Astrocyte of the cerebellum (primary cell): ENCODE data around the gene PCED1B.
"Not testable (repeated sequence)": the region's sequence is repeated elsewhere in the genome, so short reads cannot be mapped to it uniquely, and the experiment has no call there.

Experiments used
- DNase-seq: peaks from one replicate; pipeline ENCODE4 v3.0.0-alpha.2; 2011; ENCODE audit warnings: low read depth
- H3K4me3 ChIP-seq: 2 replicates; pipeline ENCODE4 v1.5.1; 2011; ENCODE audit warnings: mild to moderate bottlenecking, low read depth, low read length, moderate library complexity
- CTCF ChIP-seq: IDR thresholded peaks from 2 replicates; pipeline ENCODE4 v1.5.1; 2012; ENCODE audit warnings: low read length, low read depth, moderate library complexity, mild to moderate bottlenecking; ENCODE audit errors: missing control alignments
- in situ Hi-C: cut with HindIII; loops from 2 replicates; pipeline ENCODE4 v1.10.0; 2017; ENCODE audit warnings: low sequenced_read_pairs

PCED1B gene

DNA sequence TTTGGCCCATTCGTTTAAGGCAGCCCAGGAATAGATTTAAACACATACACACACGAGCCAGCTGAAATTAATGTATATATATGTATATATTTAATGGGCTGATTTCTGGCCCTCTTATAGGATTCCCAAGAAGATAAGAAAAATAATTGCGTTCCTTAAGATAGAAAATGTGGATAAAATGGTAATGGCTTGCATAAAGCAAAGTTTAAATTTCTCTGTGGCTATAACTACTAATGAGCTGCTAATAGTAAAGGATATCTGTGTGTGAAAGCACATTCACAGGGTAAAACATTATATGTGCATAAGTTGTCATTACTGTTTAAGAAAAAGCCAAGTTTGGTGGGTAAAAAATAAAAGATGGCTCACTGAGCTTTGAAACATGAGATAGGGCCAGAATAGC, 134.0 kb downstream of the PCED1B start:
- no peak for TF ChIP-seq CTCF
- no peak overlapping the region for H3K4me3 ChIP-seq
- no peak for DNase-seq
- in situ Hi-C loops = no loop called here

- TF ChIP-seq CTCF = no peak
- H3K4me3 ChIP-seq = no peak overlapping the region
- DNase-seq = no peak
- in situ Hi-C loops = no loop called here
Measured at GRCh38 chr12:47214001-47214619, 134.7 kb downstream of the PCED1B start.

DNA sequence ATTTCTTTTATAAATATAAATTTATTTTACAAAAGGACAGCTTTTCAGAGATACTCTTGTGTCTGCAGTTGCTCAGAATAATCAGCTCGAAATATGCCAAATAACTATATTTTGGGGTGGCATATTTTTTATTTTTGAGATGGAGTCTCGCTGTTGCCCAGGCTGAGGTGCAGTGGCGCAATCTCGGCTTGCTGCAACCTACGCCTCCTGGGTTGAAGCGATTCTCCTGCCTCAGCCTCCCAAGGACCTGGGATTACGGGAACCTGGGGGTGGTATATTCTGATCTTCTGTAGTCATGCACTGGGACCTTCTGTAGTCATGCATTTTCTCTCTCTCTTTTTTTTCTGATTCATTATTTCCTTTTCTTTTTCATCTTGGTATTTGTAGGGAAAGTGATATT, 135.3 kb downstream of the PCED1B start:
- in situ Hi-C loops = no loop called here
- no peak for DNase-seq
- TF ChIP-seq CTCF = no peak
- no peak overlapping the region for H3K4me3 ChIP-seq

DNA sequence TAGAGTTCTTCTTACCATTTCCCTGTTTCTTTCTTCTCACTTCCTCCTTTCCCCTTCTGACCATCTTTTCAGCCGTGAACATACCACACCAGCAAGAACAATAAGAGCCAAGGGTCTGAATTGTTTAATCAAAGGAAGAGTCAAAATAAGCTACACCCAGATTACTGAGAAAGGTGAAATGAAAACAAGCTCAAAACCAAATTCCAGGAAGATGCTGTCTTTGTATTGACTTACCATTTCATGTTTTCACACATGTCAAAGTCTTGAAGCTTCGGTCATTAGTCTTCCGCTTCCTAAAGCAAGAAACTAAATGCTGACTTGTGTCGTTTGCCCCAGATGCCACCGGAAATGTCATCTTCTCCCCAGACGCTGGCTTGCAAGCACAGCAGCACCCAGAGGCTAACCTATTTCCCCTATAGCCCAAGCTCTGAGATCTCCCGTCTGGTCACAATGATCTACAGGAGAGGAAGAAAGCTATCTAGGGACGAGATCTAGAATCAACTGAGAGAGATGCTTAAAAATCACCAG, 136.8 kb downstream of the PCED1B start:
- no peak overlapping the region for H3K4me3 ChIP-seq

GRCh38 chr12:47217595-47217869, 138.1 kb downstream of the PCED1B start:
- in situ Hi-C loops = not testable (repeated sequence)

More for the DNA sequence above, 136.8 kb downstream of the PCED1B start:
- in situ Hi-C loops = no loop called here
- no peak for DNase-seq
- TF ChIP-seq CTCF = no peak

DNA sequence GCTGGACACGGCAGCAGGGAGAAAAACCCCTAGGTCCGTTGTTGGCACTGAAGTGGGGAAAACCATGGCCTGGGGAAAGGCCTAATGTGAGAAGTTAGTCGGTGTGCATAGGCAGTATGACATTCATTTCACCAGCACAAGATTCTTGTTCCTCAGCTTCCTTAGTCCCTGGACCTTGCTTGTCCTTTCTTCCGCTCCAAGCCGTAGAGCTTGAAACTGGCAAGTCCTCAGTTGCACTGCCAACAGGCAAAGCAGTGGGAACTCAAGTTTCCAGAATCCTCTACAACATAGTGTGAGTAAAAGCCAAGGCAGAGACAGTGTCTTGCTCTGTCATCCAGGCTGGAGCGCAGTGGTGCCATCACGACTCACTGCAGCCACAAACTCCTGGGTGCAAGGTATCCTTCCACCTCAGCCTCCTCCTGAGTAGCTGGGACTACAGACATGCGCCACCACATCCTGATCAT, 138.8 kb downstream of the PCED1B start:
- in situ Hi-C loops = no loop called here
- no peak for DNase-seq
- H3K4me3 ChIP-seq = no peak overlapping the region
- TF ChIP-seq CTCF = no peak

More at GRCh38 chr12:47217595-47217869, 138.1 kb downstream of the PCED1B start:
- H3K4me3 ChIP-seq, DNase-seq: not testable (repeated sequence)

- H3K4me3 ChIP-seq = no peak overlapping the region
- in situ Hi-C loops = no loop called here
- TF ChIP-seq CTCF = no peak
- DNase-seq = no peak
Measured at GRCh38 chr12:47219243-47219642, 139.8 kb downstream of the PCED1B start.
